HEK293 (cell line): ENCODE measurements around the gene PKN1.

Source experiments
- BCL11A ChIP-seq: fragments of 450-650 bp; formaldehyde crosslinking; IDR thresholded peaks from 2 replicates; pipeline ENCODE4 v1.5.1; 2016; ENCODE audit warnings: low read depth, missing biosample characterization, missing genetic modification characterization
- EGR2 ChIP-seq: fragments of 450-650 bp; formaldehyde crosslinking; IDR thresholded peaks from 2 replicates; pipeline ENCODE4 v1.5.1; 2016; ENCODE audit warnings: low read depth, missing biosample characterization, missing genetic modification characterization
- HOXA7 ChIP-seq: sonication (generic); formaldehyde crosslinking; IDR thresholded peaks from 2 replicates; pipeline ENCODE4 v1.8.1; 2022; ENCODE audit warnings: missing genetic modification reagents, borderline replicate concordance
- KLF1 ChIP-seq: fragments of 450-650 bp; formaldehyde crosslinking; IDR thresholded peaks from 2 replicates; pipeline ENCODE4 v1.5.1; 2016; ENCODE audit warnings: missing biosample characterization, missing genetic modification characterization
- OSR2 ChIP-seq: fragments of 450-650 bp; formaldehyde crosslinking; IDR thresholded peaks from 2 replicates; pipeline ENCODE4 v1.5.1; 2016; ENCODE audit warnings: missing biosample characterization, missing genetic modification characterization
- SCRT1 ChIP-seq: fragments of 450-650 bp; formaldehyde crosslinking; IDR thresholded peaks from 2 replicates; pipeline ENCODE4 v1.5.1; 2016; ENCODE audit warnings: missing biosample characterization, missing genetic modification characterization, borderline replicate concordance
- YY2 ChIP-seq: fragments of 450-650 bp; formaldehyde crosslinking; IDR thresholded peaks from 2 replicates; pipeline ENCODE4 v1.5.1; 2016; ENCODE audit warnings: missing biosample characterization, missing genetic modification characterization
- ZBTB20 ChIP-seq: fragments of 450-650 bp; formaldehyde crosslinking; IDR thresholded peaks from 2 replicates; pipeline ENCODE4 v1.5.1; 2016; ENCODE audit warnings: missing biosample characterization, missing genetic modification characterization
- ZBTB21 ChIP-seq: fragments of 450-650 bp; formaldehyde crosslinking; IDR thresholded peaks from 2 replicates; pipeline ENCODE4 v1.5.1; 2017; ENCODE audit warnings: missing biosample characterization, missing genetic modification characterization
- ZBTB8A ChIP-seq: fragments of 450-650 bp; formaldehyde crosslinking; IDR thresholded peaks from 2 replicates; pipeline ENCODE4 v1.5.1; 2016; ENCODE audit warnings: missing biosample characterization, missing genetic modification characterization
- ZNF140 ChIP-seq: fragments of 450-650 bp; formaldehyde crosslinking; IDR thresholded peaks from 2 replicates; pipeline ENCODE4 v1.5.1; 2016; ENCODE audit warnings: missing biosample characterization, missing genetic modification characterization
- ZNF184 ChIP-seq: fragments of 450-650 bp; IDR thresholded peaks from 2 replicates; pipeline ENCODE4 v1.5.1; 2018; ENCODE audit warnings: missing biosample characterization, mild to moderate bottlenecking, missing genetic modification characterization
- ZNF292 ChIP-seq: fragments of 450-650 bp; formaldehyde crosslinking; IDR thresholded peaks from 2 replicates; pipeline ENCODE4 v1.5.1; 2016; ENCODE audit warnings: low read depth, missing biosample characterization, missing genetic modification characterization, borderline replicate concordance
- ZNF391 ChIP-seq: fragments of 450-650 bp; formaldehyde crosslinking; IDR thresholded peaks from 2 replicates; pipeline ENCODE4 v1.5.1; 2016; ENCODE audit warnings: low read depth, missing biosample characterization, missing genetic modification characterization, borderline replicate concordance
- ZNF416 ChIP-seq: fragments of 450-650 bp; formaldehyde crosslinking; IDR thresholded peaks from 2 replicates; pipeline ENCODE4 v1.5.1; 2016; ENCODE audit warnings: missing biosample characterization, missing genetic modification characterization
- ZNF423 ChIP-seq: fragments of 450-650 bp; formaldehyde crosslinking; IDR thresholded peaks from 2 replicates; pipeline ENCODE4 v1.5.1; 2016; ENCODE audit warnings: missing biosample characterization, missing genetic modification characterization
- ZNF549 ChIP-seq: fragments of 450-650 bp; IDR thresholded peaks from 2 replicates; pipeline ENCODE4 v1.5.1; 2018; ENCODE audit warnings: missing biosample characterization, missing genetic modification characterization, mild to moderate bottlenecking, inconsistent platforms, moderate library complexity
- ZNF560 ChIP-seq: fragments of 450-650 bp; formaldehyde crosslinking; IDR thresholded peaks from 2 replicates; pipeline ENCODE4 v1.5.1; 2017; ENCODE audit warnings: missing biosample characterization, missing genetic modification characterization, borderline replicate concordance
- ZNF610 ChIP-seq: fragments of 450-650 bp; formaldehyde crosslinking; IDR thresholded peaks from 2 replicates; pipeline ENCODE4 v1.5.1; 2016; ENCODE audit warnings: missing biosample characterization, missing genetic modification characterization, borderline replicate concordance
- ZNF785 ChIP-seq: fragments of 450-650 bp; formaldehyde crosslinking; IDR thresholded peaks from 2 replicates; pipeline ENCODE4 v1.5.1; 2016; ENCODE audit warnings: missing biosample characterization, missing genetic modification characterization
- ZSCAN16 ChIP-seq: fragments of 450-650 bp; formaldehyde crosslinking; IDR thresholded peaks from 2 replicates; pipeline ENCODE4 v1.5.1; 2016; ENCODE audit warnings: missing biosample characterization, missing genetic modification characterization
- ZSCAN30 ChIP-seq: fragments of 450-650 bp; IDR thresholded peaks from 2 replicates; pipeline ENCODE4 v1.5.1; 2018; ENCODE audit warnings: missing biosample characterization, mild to moderate bottlenecking, missing genetic modification characterization, moderate library complexity
- ZXDB ChIP-seq: fragments of 450-650 bp; formaldehyde crosslinking; IDR thresholded peaks from 2 replicates; pipeline ENCODE4 v1.5.1; 2016; ENCODE audit warnings: missing biosample characterization, missing genetic modification characterization
- TF ChIP-seq, protein P1 (sequence below): fragments of 450-650 bp; formaldehyde crosslinking; IDR thresholded peaks from 2 replicates; pipeline ENCODE4 v1.5.1; 2016; ENCODE audit warnings: missing biosample characterization, missing genetic modification characterization
- TF ChIP-seq, protein P2 (sequence below): fragments of 450-650 bp; formaldehyde crosslinking; IDR thresholded peaks from 2 replicates; pipeline ENCODE4 v1.5.1; 2016; ENCODE audit warnings: missing biosample characterization, missing genetic modification characterization
- TF ChIP-seq, protein P3 (sequence below): fragments of 450-650 bp; formaldehyde crosslinking; IDR thresholded peaks from 2 replicates; pipeline ENCODE4 v1.5.1; 2016; ENCODE audit warnings: missing biosample characterization, missing genetic modification characterization
- TF ChIP-seq, protein P4 (sequence below): fragments of 450-650 bp; formaldehyde crosslinking; IDR thresholded peaks from 2 replicates; pipeline ENCODE4 v1.5.1; 2017; ENCODE audit warnings: missing biosample characterization, missing genetic modification characterization
- TF ChIP-seq, protein P5 (sequence below): fragments of 450-650 bp; formaldehyde crosslinking; IDR thresholded peaks from 2 replicates; pipeline ENCODE4 v1.5.1; 2016; ENCODE audit warnings: missing biosample characterization, missing genetic modification characterization

PKN1 gene

DNA sequence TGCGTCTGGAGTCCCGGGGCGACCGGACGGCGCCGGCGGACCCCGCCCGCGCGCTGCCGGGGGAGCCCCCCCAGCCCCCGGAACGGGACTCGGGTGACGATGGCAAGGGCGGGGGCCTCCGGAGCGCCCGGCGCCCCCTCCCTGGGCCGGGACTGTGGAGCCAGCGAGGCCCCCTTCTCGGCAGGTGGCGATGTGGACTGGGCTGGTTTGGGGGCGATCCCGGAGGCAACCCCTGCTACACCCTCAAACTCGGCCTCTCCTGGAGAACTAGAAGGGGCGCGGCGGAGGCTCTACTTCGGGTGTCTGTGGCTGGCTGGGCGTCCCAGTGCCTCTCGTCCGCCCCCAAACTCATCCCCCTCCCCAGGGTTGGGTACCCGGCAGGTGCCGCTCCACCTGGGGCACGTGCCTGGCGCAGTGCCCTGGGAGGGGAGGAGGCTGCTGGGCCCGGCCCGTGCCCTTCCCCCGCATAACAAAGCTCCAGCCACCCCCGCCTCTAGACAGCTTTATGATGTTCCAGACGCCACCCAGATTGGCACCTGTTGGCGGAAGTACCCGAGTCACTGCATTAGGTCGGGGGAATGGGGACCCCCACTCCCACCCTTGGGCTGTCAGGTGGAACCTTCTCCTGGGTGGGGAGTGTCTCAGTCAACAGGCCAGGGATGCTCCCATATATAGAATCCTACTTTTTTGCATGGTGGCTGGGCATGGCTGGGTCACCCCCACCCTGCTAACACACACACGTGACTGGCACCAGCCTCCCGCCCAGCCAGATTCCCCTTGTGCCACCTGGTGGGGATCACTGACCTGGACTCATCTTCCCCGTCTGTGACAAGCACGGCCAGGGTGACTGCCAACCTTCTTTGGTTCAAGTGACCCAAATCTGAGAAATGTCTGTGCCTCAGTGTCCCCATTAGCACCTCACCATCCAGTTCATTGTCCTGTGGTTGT is 722 bp downstream of the PKN1 start (continued):
- no peak for TF ChIP-seq ZNF140
- peak; percentile 82 for TF ChIP-seq EGR2
- TF ChIP-seq ZNF549, result no peak
- TF ChIP-seq, protein P1, sequence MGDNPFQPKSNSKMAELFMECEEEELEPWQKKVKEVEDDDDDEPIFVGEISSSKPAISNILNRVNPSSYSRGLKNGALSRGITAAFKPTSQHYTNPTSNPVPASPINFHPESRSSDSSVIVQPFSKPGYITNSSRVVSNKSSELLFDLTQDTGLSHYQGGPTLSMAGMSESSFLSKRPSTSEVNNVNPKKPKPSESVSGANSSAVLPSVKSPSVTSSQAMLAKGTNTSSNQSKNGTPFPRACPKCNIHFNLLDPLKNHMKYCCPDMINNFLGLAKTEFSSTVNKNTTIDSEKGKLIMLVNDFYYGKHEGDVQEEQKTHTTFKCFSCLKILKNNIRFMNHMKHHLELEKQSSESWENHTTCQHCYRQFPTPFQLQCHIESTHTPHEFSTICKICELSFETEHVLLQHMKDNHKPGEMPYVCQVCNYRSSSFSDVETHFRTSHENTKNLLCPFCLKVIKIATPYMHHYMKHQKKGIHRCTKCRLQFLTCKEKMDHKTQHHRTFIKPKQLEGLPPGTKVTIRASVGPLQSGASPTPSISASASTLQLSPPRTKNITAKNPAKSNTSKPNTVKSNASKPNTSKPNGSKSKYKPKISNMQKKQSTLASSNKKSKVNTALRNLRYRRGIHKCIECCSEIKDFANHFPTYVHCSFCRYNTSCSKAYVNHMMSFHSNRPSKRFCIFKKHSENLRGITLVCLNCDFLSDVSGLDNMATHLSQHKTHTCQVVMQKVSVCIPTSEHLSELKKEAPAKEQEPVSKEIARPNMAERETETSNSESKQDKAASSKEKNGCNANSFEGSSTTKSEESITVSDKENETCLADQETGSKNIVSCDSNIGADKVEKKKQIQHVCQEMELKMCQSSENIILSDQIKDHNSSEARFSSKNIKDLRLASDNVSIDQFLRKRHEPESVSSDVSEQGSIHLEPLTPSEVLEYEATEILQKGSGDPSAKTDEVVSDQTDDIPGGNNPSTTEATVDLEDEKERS, result no peak
- TF ChIP-seq KLF1 (tag by site-specific recombination), result peak; percentile 93
- no peak for TF ChIP-seq ZNF391 (tag by site-specific recombination)
- TF ChIP-seq ZNF560, result no peak
- no peak for TF ChIP-seq BCL11A (tag by site-specific recombination)
- TF ChIP-seq ZNF292, result no peak
- TF ChIP-seq ZNF785, result no peak
- no peak for TF ChIP-seq ZNF610 (tag by site-specific recombination)
- TF ChIP-seq ZSCAN16 (tag by site-specific recombination), result no peak
- TF ChIP-seq, protein P2, sequence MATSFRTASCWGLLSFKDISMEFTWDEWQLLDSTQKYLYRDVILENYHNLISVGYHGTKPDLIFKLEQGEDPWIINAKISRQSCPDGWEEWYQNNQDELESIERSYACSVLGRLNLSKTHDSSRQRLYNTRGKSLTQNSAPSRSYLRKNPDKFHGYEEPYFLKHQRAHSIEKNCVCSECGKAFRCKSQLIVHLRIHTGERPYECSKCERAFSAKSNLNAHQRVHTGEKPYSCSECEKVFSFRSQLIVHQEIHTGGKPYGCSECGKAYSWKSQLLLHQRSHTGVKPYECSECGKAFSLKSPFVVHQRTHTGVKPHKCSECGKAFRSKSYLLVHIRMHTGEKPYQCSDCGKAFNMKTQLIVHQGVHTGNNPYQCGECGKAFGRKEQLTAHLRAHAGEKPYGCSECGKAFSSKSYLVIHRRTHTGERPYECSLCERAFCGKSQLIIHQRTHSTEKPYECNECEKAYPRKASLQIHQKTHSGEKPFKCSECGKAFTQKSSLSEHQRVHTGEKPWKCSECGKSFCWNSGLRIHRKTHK (tag by site-specific recombination), result no peak
- no peak for TF ChIP-seq OSR2
- peak; percentile 59 for TF ChIP-seq ZBTB8A (tag by site-specific recombination)
- no peak for TF ChIP-seq ZNF416 (tag by site-specific recombination)
- TF ChIP-seq, protein P3, sequence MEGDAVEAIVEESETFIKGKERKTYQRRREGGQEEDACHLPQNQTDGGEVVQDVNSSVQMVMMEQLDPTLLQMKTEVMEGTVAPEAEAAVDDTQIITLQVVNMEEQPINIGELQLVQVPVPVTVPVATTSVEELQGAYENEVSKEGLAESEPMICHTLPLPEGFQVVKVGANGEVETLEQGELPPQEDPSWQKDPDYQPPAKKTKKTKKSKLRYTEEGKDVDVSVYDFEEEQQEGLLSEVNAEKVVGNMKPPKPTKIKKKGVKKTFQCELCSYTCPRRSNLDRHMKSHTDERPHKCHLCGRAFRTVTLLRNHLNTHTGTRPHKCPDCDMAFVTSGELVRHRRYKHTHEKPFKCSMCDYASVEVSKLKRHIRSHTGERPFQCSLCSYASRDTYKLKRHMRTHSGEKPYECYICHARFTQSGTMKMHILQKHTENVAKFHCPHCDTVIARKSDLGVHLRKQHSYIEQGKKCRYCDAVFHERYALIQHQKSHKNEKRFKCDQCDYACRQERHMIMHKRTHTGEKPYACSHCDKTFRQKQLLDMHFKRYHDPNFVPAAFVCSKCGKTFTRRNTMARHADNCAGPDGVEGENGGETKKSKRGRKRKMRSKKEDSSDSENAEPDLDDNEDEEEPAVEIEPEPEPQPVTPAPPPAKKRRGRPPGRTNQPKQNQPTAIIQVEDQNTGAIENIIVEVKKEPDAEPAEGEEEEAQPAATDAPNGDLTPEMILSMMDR (tag by site-specific recombination), result peak; percentile 17; the same call in 1 of the 2 replicates
- TF ChIP-seq ZSCAN30 (tag by site-specific recombination), result 0 out of 2 replicates have a peak, but pooled peaks have one; percentile 13
- no peak for TF ChIP-seq ZNF184 (tag by site-specific recombination)
- no peak for TF ChIP-seq HOXA7 (CRISPR knock-in tag)
- no peak for TF ChIP-seq ZNF423 (tag by site-specific recombination)
- TF ChIP-seq, protein P4, sequence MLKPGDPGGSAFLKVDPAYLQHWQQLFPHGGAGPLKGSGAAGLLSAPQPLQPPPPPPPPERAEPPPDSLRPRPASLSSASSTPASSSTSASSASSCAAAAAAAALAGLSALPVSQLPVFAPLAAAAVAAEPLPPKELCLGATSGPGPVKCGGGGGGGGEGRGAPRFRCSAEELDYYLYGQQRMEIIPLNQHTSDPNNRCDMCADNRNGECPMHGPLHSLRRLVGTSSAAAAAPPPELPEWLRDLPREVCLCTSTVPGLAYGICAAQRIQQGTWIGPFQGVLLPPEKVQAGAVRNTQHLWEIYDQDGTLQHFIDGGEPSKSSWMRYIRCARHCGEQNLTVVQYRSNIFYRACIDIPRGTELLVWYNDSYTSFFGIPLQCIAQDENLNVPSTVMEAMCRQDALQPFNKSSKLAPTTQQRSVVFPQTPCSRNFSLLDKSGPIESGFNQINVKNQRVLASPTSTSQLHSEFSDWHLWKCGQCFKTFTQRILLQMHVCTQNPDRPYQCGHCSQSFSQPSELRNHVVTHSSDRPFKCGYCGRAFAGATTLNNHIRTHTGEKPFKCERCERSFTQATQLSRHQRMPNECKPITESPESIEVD (tag by site-specific recombination), result no peak
- no peak for TF ChIP-seq ZBTB21
- TF ChIP-seq ZBTB20 (tag by site-specific recombination), result no peak
- no peak for TF ChIP-seq YY2 (tag by site-specific recombination)
- peak; percentile 83 for TF ChIP-seq SCRT1 (tag by site-specific recombination)
- TF ChIP-seq, protein P5, sequence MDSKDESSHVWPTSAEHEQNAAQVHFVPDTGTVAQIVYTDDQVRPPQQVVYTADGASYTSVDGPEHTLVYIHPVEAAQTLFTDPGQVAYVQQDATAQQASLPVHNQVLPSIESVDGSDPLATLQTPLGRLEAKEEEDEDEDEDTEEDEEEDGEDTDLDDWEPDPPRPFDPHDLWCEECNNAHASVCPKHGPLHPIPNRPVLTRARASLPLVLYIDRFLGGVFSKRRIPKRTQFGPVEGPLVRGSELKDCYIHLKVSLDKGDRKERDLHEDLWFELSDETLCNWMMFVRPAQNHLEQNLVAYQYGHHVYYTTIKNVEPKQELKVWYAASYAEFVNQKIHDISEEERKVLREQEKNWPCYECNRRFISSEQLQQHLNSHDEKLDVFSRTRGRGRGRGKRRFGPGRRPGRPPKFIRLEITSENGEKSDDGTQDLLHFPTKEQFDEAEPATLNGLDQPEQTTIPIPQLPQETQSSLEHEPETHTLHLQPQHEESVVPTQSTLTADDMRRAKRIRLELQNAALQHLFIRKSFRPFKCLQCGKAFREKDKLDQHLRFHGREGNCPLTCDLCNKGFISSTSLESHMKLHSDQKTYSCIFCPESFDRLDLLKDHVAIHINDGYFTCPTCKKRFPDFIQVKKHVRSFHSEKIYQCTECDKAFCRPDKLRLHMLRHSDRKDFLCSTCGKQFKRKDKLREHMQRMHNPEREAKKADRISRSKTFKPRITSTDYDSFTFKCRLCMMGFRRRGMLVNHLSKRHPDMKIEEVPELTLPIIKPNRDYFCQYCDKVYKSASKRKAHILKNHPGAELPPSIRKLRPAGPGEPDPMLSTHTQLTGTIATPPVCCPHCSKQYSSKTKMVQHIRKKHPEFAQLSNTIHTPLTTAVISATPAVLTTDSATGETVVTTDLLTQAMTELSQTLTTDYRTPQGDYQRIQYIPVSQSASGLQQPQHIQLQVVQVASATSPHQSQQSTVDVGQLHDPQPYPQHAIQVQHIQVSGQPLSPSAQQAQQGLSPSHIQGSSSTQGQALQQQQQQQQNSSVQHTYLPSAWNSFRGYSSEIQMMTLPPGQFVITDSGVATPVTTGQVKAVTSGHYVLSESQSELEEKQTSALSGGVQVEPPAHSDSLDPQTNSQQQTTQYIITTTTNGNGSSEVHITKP (tag by site-specific recombination), result peak; percentile 94
- no peak for TF ChIP-seq ZXDB (tag by site-specific recombination)
